Stimulated activated naive B cell treated with anti-CD40 and anti-IgM and Interleukin-4, amounts not matched to agents 10 μg/mL and 1 μg/mL and 100 μg/mL, for 72 hours (primary cell): Measurements from ENCODE around the gene SDC4.

Experiments
- ATAC-seq, 2 donors: fragments of 150-1000 bp; cut with Tn5 transposase; replicated peaks; 2 replicates each; pipeline ENCODE4 v1.10.0; 2021; ENCODE audit warnings: moderate library complexity in 1 of 2
- DNase-seq: peaks from one replicate; pipeline ENCODE4 v3.0.0; 2021
- H3K27ac Mint-ChIP-seq: one replicate; pipeline ENCODE4 v1.8.0; 2022; ENCODE audit warnings: mild to moderate bottlenecking, mixed read lengths
- H3K27me3 Mint-ChIP-seq, 2 donors: one replicate each; pipeline ENCODE4 v1.8.0; 2022; ENCODE audit warnings: mixed read lengths in 2 of 2
- H3K36me3 Mint-ChIP-seq, 2 donors: one replicate each; pipeline ENCODE4 v1.8.0; 2022; ENCODE audit warnings: mixed read lengths in 2 of 2, mild to moderate bottlenecking in 1 of 2
- H3K4me1 Mint-ChIP-seq, 2 donors: one replicate each; pipeline ENCODE4 v1.8.0; 2022; ENCODE audit warnings: mixed read lengths in 2 of 2, mild to moderate bottlenecking in 1 of 2
- H3K4me3 Mint-ChIP-seq, 2 donors: one replicate each; pipeline ENCODE4 v1.8.0; 2022; ENCODE audit warnings: mild to moderate bottlenecking in 2 of 2, mixed read lengths in 2 of 2, moderate library complexity in 1 of 2
- H3K9me3 Mint-ChIP-seq, 2 donors: one replicate each; pipeline ENCODE4 v1.8.0; 2022; ENCODE audit warnings: mixed read lengths in 2 of 2, mild to moderate bottlenecking in 1 of 2

SDC4 gene

DNA sequence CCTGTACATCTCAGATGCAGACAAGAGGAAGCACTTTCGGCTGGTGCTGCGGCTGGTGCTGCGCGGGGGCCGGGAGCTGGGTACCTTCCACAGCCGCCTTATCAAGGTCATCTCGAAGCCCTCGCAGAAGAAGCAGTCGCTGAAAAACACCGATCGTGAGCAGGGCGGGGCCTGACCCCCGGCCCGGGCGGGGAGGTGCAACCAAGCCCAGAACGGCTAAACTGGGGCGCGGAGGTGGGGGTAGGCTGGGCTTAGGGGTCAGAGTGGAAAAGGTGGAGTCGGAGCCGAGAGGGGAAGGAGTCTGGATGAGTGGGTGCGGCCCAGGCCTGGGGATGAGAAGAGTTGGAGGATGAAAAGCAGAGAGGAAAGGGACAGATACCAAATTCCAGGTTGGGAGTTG lies 36.0 kb downstream of the SDC4 start:
- no peak for DNase-seq
- peaks cover 79 to 93% of the 10 kb centered on the region in 2 donors for H3K27me3 Mint-ChIP-seq
- H3K27ac Mint-ChIP-seq: no peak overlapping the region
- H3K9me3 Mint-ChIP-seq: no peaks in the 10 kb centered on the region
- peaks cover 0 to 2% of the 10 kb centered on the region in 2 donors for H3K36me3 Mint-ChIP-seq
- peaks cover 19 to 41% of the 10 kb centered on the region in 2 donors for H3K4me1 Mint-ChIP-seq
- ATAC-seq: no peak
- no peak overlapping the region for H3K4me3 Mint-ChIP-seq

- ATAC-seq (peak; percentile 86 to 87), DNase-seq (peak; percentile 51)
- no peak overlapping the region for H3K4me3 Mint-ChIP-seq
- peaks cover 0 to 2% of the 10 kb centered on the region in 2 donors for H3K36me3 Mint-ChIP-seq
- no peaks in the 10 kb centered on the region for H3K9me3 Mint-ChIP-seq
- peaks cover 76 to 91% of the 10 kb centered on the region in 2 donors for H3K27me3 Mint-ChIP-seq
- H3K4me1 Mint-ChIP-seq: peaks cover 15 to 35% of the 10 kb centered on the region in 2 donors
- H3K27ac Mint-ChIP-seq: no peak overlapping the region
Measured at GRCh38 chr20:45311589-45312211, 36.5 kb downstream of the SDC4 start.

GRCh38 chr20:45309075-45309474 lies 39.1 kb downstream of the SDC4 start:
- no peak for DNase-seq

DNA sequence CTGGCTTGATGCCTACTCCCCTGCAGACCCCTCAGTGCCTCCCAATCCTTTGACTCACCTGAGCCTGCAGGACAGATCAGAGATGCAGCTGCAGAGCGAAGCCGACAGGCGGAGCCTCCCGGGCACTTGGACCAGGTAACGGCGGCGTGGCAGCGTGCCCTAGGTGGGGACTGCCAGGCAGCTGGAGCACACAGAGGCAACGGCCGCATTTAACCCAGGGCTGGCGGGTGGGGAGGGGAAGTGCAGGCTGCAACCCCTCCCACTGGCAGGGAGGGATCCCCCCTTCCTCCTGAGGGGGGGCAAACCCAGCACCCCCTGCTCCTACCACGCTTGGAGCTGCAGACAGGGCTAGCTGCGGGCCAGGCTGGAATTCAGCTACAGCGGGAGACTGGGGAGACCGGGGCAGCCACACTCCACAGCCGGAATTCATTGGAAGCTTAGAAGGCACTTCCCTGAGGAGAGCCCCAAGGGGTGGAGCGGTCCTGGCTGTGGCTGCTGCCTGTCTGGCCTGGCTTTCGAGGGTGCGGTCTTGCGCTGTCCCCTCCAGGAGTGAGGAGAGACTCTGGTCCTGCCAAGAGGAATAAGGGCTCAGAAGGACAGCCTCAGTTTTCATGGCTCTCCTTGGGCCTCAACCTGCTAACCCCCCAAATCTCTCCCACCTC lies 40.0 kb downstream of the SDC4 start, which contains the start of gene MATN4:
Gene MATN4 (minus strand): TSS at position 183 of the 662 bp plus-strand sequence. CDS start 2,717 bp downstream, outside the sequence.
- H3K27ac Mint-ChIP-seq: no peak within 1 kb of the TSS
- DNase-seq: no peak
- H3K36me3 Mint-ChIP-seq: peaks cover 0 to 2% of the 10 kb centered on the region in 2 donors
- no peak within 1 kb of the TSS for H3K4me3 Mint-ChIP-seq
- peaks cover 68 to 90% of the 10 kb centered on the region in 2 donors for H3K27me3 Mint-ChIP-seq
- H3K4me1 Mint-ChIP-seq: peaks cover 13 to 21% of the 10 kb centered on the region in 2 donors
- ATAC-seq: peak in 1 of 2 donors; percentile 29
- no peaks in the 10 kb centered on the region for H3K9me3 Mint-ChIP-seq

More at GRCh38 chr20:45309075-45309474, 39.1 kb downstream of the SDC4 start:
- Mint-ChIP-seq H3K9me3 (no peaks in the 10 kb centered on the region), H3K4me3 (no peak overlapping the region), H3K27me3 (peaks cover 68 to 90% of the 10 kb centered on the region in 2 donors), H3K27ac (no peak overlapping the region), H3K4me1 (peaks cover 13 to 21% of the 10 kb centered on the region in 2 donors), H3K36me3 (peaks cover 0 to 2% of the 10 kb centered on the region in 2 donors)
- ATAC-seq: no peak

DNA sequence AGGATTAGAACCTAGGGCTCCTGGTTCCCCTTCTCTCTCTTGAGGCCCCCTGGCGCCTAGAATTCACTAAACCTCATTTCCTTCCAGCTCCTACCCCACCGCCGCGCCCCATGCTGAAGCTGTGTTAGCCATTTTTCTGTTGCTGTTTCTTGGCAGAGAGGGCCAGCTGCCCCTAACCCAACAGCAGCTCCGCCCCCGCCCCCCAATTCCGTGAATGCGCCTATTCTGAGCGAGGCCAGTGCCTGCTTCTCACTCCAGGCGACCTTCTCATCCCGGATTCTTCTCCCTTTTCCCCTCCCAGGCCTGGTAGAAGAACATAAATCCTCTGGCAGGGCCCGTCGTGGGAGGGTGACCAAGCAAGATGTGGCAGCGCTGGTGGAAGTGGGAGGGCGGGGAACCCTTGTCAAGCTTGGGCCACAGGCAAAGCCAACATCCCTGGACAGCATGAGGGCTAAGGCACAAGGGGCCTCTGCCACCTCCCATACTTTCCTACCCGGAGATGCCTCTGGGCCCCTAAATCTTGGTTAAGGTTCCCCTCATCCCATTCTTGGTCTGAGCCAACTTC lies 41.1 kb downstream of the SDC4 start:
- no peak for ATAC-seq
- H3K36me3 Mint-ChIP-seq: peaks cover 0 to 2% of the 10 kb centered on the region in 2 donors
- H3K27me3 Mint-ChIP-seq: peaks cover 77 to 94% of the 10 kb centered on the region in 2 donors
- DNase-seq: no peak
- H3K9me3 Mint-ChIP-seq: no peaks in the 10 kb centered on the region
- H3K4me3 Mint-ChIP-seq: no peak overlapping the region
- no peak overlapping the region for H3K27ac Mint-ChIP-seq
- H3K4me1 Mint-ChIP-seq: peaks cover 13 to 21% of the 10 kb centered on the region in 2 donors

- H3K4me1 Mint-ChIP-seq: peaks cover 10 to 16% of the 10 kb centered on the region in 2 donors
- ATAC-seq (peak in 1 of 2 donors; percentile 29), DNase-seq (no peak)
- H3K9me3 Mint-ChIP-seq: no peaks in the 10 kb centered on the region
- H3K27ac Mint-ChIP-seq: no peak within 1 kb of the TSS
- peaks cover 0 to 2% of the 10 kb centered on the region in 2 donors for H3K36me3 Mint-ChIP-seq
- H3K4me3 Mint-ChIP-seq: no peak within 1 kb of the TSS
- H3K27me3 Mint-ChIP-seq: peaks cover 77 to 88% of the 10 kb centered on the region in 2 donors
Measured at GRCh38 chr20:45306431-45306982, 41.7 kb downstream of the SDC4 start, which contains the start of gene RBPJL. Gene RBPJL (plus strand): TSS chr20:45306840. CDS start chr20:45306923, 83 bp downstream.

- peaks cover 72 to 82% of the 10 kb centered on the region in 2 donors for H3K27me3 Mint-ChIP-seq
Measured at GRCh38 chr20:45305262-45305661, 43.0 kb downstream of the SDC4 start.

DNA sequence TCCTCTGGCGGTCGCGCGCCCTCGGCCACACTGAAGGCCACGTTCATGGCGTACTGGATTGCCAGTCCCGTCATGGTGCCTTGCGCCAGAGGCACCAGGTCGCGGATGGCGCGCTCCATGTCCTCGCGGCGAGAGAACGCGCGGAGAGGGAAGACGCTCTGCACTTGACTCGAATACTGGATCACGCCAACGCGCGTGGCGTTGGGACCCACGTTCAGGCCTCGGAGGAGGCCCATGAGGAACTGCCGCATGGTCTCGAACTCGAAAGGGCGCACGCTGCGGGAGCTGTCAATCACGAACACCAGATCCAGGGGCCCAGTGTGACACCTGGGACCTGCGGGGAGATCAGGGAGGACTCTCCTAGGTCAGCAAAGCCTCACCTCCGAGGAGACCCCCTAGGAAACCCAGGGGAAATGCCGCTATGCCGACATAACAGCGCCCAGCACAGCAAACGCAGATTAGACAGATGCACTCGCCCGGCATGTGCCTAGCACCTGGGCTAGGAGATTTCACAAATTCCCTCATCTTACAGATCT lies 43.7 kb downstream of the SDC4 start:
- no peak for ATAC-seq

More at GRCh38 chr20:45305262-45305661, 43.0 kb downstream of the SDC4 start:
- no peak for DNase-seq
- ATAC-seq: no peak
- Mint-ChIP-seq H3K36me3 (no peaks in the 10 kb centered on the region), H3K4me3 (no peak overlapping the region), H3K4me1 (peaks cover 3 to 5% of the 10 kb centered on the region in 2 donors), H3K9me3 (no peaks in the 10 kb centered on the region), H3K27ac (no peak overlapping the region)

DNA sequence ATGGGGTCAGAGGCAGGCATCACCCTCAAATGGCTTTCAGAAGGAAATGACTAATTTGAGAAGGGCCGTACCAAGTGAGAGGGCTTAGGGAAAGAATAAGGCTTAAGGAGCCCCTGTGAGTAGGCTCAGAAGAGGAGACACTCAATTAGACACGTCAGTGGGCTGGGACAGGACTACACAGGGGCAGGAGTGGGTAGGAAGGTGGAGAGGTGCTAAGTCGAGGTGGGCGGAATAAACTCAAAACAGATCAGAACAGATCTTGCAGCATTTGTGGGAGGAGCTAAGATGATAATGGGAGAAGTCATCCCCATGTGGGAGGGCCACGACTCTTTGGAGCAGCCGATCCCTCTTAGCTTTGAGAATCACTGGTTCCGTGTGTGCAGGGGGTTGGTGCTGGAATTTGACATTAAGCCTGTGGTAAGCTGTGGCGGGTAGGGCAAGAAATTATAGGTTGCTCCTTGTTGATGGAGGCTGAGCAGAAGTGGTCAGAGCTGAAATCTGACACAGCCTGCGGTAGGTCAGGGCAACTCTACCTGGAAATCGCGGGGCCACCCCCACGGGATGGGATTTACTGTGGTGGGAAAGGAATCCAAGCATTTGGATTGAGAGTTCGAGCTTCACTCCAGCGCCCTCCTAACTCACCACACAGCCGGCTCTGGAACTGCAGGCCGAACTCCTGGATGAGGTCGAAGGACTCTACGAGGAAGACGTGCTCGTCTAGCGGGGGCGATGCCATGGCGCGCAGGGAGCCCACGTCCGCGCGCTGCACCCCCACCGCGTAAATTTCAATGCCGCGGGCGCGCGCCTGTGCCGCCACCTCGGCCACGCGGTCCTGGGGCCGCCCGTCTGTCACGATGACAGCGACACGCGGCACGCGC lies 44.4 kb downstream of the SDC4 start:
- H3K4me3 Mint-ChIP-seq: no peak overlapping the region
- no peaks in the 10 kb centered on the region for H3K4me1 Mint-ChIP-seq
- H3K36me3 Mint-ChIP-seq: no peaks in the 10 kb centered on the region
- no peak overlapping the region for H3K27ac Mint-ChIP-seq
- DNase-seq (no peak), ATAC-seq (no peak)
- H3K27me3 Mint-ChIP-seq: peaks cover 70 to 80% of the 10 kb centered on the region in 2 donors
- H3K9me3 Mint-ChIP-seq: no peaks in the 10 kb centered on the region

More for the DNA sequence above, 43.7 kb downstream of the SDC4 start:
- Mint-ChIP-seq H3K36me3 (no peaks in the 10 kb centered on the region), H3K4me3 (no peak overlapping the region), H3K9me3 (no peaks in the 10 kb centered on the region), H3K4me1 (no peaks in the 10 kb centered on the region), H3K27me3 (peaks cover 71 to 82% of the 10 kb centered on the region in 2 donors), H3K27ac (no peak overlapping the region)
- DNase-seq: no peak

DNA sequence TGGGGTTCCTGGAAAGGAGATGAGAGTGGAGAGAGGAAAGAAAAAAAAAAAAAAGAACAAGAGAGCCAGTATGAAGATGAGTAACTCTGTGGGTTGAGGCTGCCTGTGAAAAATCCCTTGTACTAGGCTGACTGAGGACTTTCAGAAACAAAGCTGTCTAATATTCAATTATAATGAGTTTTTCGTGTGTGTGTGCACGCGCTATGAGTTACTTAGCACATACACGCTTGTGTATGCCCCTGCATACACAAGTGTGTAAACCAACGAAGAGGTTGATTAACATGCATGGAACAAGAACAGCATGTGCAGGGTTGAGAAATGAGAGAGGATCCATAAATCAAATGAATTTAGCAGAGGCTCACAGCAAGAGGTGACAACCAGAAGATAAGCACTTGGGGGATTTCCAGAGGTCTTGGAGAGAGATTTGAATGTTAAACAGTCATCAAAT lies 46.4 kb downstream of the SDC4 start:
- H3K36me3 Mint-ChIP-seq: no peaks in the 10 kb centered on the region
- H3K4me3 Mint-ChIP-seq: no peak overlapping the region
- peaks cover 62 to 78% of the 10 kb centered on the region in 2 donors for H3K27me3 Mint-ChIP-seq
- H3K9me3 Mint-ChIP-seq: no peaks in the 10 kb centered on the region
- no peaks in the 10 kb centered on the region for H3K4me1 Mint-ChIP-seq
- DNase-seq (no peak), ATAC-seq (no peak)
- H3K27ac Mint-ChIP-seq: no peak overlapping the region

DNA sequence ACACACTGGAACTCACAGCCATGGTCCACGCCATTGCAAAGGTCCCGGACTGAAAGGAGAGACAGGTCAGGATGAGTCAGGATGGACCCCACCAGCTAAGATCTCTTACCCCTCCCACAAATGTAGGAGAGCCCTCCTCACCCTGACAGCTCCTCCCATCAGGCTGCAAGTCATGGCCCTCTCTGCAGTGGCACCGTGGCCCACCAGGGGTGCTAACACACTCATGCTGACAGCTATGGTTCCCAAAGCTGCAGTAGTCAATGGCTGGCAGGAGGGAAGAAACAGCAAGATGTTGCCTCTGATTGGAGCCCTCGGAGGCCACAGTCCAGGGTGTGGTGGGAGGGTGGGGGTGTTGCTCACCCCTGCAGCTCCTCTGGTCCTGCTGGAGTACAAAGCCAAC lies 47.3 kb downstream of the SDC4 start:
- ATAC-seq: peak; percentile 83 to 95
- Mint-ChIP-seq H3K27ac (no peak overlapping the region), H3K27me3 (peaks cover 67 to 78% of the 10 kb centered on the region in 2 donors), H3K9me3 (no peaks in the 10 kb centered on the region), H3K36me3 (no peaks in the 10 kb centered on the region), H3K4me3 (no peak overlapping the region), H3K4me1 (no peaks in the 10 kb centered on the region)
- no peak for DNase-seq

DNA sequence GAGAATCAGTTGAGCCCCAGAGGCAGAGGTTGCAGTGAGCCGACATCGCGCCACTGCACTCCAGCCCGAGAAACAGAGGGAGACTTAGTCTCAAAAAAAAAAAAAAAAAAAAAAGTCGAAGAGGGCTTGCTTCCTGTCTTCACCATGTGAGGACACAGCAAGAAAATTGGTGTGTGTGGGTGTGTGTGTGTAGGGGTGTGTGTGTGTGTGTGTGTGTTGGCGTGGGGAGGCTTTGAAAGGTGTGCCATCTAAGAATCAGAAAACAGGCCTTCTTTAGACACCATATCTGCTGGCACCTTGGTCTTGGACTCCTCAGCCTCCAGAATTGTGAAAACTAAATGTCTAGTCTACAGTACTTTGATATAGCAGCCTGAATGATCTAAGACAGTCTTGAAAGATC lies 48.4 kb downstream of the SDC4 start:
- Mint-ChIP-seq H3K4me1 (no peaks in the 10 kb centered on the region), H3K27me3 (peaks cover 62 to 67% of the 10 kb centered on the region in 2 donors), H3K36me3 (no peaks in the 10 kb centered on the region), H3K4me3 (no peak overlapping the region), H3K9me3 (no peaks in the 10 kb centered on the region), H3K27ac (no peak overlapping the region)
- no peak for ATAC-seq
- no peak for DNase-seq

GRCh38 chr20:45297786-45298497 lies 50.3 kb downstream of the SDC4 start:
- Mint-ChIP-seq H3K36me3 (no peaks in the 10 kb centered on the region), H3K9me3 (no peaks in the 10 kb centered on the region), H3K4me3 (no peak overlapping the region), H3K27me3 (peaks cover 52 to 61% of the 10 kb centered on the region in 2 donors), H3K27ac (no peak overlapping the region), H3K4me1 (peaks cover 2 to 11% of the 10 kb centered on the region in 2 donors)
- DNase-seq (no peak), ATAC-seq (no peak)
